Activated T-helper 1 cell treated with Interleukin-2 at 50 U/mL for 16 hours (primary cell): ENCODE data around the gene TMEM80.
"Not testable (repeated sequence)": the region's sequence is repeated elsewhere in the genome, so short reads cannot be mapped to it uniquely, and the experiment has no call there.

Experiments
- DNase-seq: peaks from one replicate; pipeline ENCODE4 v3.0.0-alpha.2; 2020; ENCODE audit warnings: low read depth

Gene TMEM80

DNA sequence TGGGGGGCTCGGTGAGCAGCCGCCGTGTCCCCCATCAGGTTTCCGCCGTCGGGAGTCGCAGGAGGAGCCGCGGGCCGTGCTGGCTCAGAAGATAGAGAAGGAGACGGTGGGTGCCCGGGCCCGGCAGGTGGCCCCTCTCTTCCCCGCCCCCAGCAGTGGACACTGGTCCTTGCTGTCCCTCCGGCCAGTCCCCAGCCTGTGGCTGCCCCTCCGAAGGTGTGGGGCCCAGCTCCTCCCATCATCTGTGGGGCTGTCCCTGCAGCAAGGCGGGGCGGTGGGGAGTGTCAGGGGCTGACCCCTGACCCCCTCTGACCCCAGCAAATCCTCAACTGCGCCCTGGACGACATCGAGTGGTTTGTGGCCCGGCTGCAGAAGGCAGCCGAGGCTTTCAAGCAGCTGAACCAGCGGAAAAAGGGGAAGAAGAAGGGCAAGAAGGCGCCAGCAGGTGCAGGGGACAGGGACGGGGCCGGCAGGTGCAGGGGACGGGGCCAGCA is 25.7 kb downstream of the TMEM80 start:
- no peak for DNase-seq

DNA sequence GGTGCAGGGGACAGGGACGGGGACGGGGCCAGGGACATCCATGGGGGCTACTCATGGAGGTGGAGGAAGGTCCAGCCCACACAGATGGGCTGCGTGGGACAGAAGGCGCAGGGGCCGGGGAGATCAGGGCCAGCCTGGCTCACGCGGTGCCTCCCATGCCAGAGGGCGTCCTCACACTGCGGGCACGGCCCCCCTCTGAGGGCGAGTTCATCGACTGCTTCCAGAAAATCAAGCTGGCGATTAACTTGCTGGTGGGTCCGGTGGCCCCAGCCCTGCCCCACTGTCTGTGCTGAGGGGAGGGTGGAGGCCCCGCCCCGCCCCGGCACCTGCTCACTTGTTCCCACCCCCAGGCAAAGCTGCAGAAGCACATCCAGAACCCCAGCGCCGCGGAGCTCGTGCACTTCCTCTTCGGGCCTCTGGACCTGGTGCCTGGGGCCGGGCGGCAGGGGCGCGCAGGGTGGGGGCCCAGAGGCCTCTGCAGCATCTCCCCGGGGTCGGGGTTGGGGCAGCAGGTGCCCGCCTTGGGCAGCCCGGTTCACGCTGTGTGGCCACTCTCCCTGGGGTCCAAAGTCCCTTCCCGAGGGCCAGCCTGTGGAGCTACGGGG is 26.2 kb downstream of the TMEM80 start:
- DNase-seq = peak; percentile 32

GRCh38 chr11:722346-722811 is 26.8 kb downstream of the TMEM80 start:
- no peak for DNase-seq

GRCh38 chr11:723120-723883 is 27.7 kb downstream of the TMEM80 start:
- no peak for DNase-seq

DNA sequence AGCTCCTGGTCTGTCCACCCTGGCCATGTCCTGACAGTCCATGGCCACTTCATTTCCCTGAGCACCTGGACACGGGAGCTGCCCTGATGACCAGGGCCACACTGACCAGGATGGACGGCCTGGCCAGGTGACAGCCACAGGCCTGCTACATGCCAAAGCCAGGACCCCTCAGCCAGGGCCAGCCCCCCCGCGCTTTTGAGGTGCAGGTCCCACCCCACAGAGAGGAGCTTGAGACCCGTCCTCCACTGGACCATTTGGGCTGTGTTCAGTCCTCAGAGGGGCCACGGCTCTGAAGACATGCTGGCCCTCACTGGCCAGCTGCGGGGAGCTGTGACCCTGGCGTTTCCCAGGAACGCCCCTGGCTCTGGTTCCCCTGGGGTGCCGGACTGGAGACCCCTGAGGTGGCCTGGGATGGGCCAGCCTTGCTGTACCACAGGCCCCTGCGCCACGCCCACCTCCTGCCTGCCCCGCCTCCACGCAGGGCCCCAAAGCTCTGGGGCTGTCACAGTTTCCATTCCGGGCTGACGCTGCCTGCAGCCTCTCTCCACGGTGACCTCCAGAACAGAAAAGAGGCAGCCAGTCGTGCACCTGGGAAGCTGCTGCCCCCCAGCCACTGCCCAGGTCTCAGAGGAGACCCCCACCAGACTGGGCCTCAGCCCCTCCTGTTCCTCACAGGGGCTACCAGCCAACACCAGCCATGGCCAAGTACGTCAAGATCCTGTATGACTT is 28.6 kb downstream of the TMEM80 start:
- DNase-seq = no peak

DNA sequence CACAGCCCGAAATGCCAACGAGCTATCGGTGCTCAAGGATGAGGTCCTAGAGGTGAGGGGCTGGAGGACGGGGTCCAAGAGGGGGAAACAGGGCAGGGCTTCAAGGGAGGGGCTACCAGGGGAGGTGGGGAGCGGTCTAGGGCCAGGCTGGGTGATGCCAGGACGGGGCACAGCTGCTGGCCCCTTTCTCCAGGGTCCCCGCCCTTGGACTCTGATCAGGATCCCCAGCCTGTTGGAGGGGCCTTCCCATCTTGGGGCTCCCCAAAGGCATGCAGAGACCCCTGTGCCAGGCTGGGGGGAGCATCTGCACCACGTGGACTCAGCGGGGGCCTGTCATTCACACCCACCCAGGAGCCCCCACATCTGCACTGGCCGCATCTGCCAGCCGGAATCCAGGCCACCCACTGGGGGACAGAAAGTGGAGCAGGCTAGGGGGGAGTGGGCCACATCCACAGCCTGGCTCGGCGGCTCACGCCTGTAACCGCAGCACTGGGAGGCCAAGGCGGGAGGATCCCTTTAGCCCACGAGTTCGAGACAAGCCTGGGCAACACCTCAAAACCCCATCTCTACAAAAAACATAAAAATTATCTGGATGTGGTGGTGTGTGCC is 29.3 kb downstream of the TMEM80 start:
- no peak for DNase-seq

- no peak for DNase-seq
Observed at GRCh38 chr11:725624-726202, 30.1 kb downstream of the TMEM80 start.

DNA sequence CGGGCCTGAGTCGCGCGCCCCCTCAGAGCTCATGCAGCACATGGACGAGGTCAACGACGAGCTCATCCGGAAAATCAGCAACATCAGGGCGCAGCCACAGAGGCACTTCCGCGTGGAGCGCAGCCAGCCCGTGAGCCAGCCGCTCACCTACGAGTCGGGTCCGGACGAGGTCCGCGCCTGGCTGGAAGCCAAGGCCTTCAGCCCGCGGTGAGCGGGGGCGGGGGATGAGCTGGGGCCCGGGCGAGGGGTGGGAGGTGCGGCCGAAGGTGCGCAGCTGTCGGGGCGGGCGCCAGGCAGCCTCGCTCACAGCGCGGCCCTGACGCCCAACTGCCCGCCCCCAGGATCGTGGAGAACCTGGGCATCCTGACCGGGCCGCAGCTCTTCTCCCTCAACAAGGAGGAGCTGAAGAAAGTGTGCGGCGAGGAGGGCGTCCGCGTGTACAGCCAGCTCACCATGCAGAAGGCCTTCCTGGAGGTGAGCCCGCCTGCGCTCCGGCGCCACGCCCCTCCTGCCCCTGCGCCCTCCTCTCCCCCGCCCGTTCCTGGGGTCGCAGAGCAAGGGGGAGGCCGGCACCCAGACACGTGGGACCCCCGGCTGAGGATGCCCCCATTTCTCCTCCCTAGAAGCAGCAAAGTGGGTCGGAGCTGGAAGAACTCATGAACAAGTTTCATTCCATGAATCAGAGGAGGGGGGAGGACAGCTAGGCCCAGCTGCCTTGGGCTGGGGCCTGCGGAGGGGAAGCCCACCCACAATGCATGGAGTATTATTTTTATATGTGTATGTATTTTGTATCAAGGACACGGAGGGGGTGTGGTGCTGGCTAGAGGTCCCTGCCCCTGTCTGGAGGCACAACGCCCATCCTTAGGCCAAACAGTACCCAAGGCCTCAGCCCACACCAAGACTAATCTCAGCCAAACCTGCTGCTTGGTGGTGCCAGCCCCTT is 30.9 kb downstream of the TMEM80 start:
- peak; percentile 34 for DNase-seq

DNA sequence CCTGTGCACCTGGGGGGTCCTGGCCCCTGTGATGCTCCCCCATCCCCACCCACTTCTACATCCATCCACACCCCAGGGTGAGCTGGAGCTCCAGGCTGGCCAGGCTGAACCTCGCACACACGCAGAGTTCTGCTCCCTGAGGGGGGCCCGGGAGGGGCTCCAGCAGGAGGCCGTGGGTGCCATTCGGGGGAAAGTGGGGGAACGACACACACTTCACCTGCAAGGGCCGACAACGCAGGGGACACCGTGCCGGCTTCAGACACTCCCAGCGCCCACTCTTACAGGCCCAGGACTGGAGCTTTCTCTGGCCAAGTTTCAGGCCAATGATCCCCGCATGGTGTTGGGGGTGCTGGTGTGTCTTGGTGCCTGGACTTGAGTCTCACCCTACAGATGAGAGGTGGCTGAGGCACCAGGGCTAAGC is 31.7 kb downstream of the TMEM80 start:
- DNase-seq = no peak

DNA sequence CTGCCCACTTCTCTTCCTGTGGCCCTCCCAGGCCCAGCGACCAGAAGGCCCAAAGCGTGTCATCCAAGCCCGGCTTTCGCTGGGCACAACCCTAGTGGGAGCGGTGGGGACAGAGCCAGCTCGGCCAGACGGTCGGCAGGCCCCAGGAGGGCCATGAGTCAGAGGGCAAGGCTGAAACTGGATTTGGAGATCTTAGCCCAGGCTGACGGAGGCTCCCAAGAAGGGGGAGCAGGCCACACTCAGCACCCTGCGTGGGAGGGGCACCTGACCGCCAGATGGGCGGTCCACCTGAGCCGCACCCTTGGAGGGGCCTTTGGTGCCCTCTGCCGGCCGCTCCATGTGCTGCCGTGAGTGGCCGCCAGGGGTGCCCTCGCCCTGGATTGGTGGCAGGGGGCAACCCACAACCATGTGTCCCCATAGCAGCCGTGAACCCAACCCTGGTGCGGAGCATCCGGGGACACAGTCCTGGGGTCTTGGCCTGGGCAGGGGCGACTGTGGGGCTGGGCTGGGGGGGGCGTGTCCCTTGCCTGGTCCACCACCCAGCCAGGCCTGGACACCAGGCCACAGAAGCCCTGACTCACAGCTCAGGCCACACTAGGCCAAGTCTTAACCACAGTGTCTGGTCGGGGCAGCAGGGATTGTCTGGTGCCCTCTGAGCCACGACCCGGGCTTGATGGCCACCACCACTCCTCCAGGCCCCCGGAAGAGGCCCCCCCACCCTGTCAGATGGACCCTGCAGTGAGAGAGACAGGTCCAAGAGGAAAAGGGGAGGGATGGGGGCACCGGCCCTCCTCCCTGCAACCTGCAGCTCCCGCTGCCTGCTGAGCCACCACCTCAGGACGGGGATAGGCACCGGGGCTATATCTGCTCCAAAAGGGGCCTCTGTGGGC is 32.5 kb downstream of the TMEM80 start:
- peak; percentile 61 for DNase-seq

GRCh38 chr11:728901-729491 is 33.4 kb downstream of the TMEM80 start:
- no peak for DNase-seq

DNA sequence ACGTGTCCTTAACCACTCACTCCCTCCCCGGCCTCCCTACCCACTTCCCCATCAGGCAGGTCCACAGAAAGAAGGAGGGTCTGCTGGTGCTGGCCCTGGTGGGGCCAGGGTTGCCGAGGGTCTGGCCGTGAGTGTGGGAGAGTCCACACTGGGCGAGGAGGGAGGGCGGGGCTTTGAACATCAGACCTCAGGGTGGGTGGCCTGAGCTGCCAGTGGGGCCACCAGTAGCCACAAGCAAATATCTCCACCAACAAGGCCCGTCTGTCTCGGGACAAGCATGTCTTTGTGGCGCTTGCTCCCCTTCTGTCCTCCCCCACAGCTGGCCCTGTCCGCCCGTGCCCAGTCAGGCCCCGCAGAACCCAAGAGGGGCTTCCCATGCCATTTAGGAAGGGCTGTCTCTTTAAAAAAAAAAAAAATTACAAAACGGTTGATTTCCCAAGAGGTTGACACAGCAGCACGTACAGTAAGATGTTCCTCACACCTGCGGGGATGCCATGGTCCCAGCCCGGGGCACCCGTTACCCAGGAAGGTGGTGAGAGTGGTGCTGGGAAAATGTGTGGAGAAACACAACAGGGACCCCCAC is 34.0 kb downstream of the TMEM80 start:
- no peak for DNase-seq

DNA sequence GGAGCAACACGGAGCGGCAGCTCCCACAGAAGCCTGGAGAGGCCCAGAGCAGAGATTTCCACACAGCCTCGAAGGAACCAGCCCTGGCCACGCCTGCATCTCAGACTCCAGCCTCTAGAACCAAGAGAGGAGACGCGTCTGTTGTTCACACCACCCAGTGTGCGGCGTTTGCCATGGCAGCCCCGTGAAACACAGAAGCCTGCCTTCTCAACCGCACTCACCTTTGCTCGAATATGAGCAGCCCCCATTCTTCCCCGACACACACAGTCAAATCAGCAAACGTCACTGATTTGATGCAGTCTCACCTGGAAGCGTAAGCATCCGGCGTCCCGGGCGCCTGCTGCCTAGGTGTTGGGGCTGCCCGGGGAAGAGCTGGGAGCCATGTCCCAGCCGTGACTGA is 37.5 kb downstream of the TMEM80 start:
- no peak for DNase-seq

DNA sequence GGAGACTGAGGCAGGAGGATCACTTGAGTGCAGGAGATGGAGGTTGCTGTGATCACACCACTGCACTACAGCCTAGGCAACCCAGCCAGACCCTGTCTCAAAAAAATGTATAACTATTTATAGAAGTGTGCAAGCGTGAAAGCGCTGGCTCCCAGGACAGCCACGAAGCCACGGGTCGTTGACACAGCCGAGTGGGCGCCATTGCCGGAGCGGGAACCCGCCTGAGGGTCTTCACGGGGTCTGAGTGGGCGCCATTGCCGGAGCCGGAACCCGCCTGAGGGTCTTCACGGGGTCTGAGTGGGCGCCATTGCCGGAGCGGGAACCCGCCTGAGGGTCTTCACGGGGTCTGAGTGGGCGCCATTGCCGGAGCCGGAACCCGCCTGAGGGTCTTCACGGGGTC is 38.9 kb downstream of the TMEM80 start:
- not testable (repeated sequence) for DNase-seq

DNA sequence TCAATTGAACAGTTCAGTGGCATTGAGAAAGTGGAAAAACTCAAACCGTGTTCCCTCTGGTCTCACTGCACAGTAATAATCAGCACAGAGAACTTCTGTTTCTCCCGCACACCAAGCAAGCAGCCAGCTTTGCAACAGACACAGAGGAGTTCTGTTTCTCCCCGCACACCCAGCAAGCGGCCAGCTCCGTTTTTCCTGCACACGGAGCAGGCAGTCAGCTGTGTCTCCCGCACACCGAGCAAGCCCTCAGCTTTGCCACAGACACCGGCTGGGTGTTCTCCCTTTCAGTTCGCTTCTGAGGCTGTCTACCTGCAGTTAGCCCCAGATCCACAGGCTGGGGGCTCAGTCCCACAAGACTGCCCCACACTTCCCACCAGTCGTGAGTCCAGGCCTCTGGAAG is 41.8 kb downstream of the TMEM80 start:
- no peak for DNase-seq

GRCh38 chr11:737899-738298 is 42.3 kb downstream of the TMEM80 start:
- DNase-seq = not testable (repeated sequence)

- no peak for DNase-seq
Observed at GRCh38 chr11:742156-742546, 46.5 kb downstream of the TMEM80 start.

DNA sequence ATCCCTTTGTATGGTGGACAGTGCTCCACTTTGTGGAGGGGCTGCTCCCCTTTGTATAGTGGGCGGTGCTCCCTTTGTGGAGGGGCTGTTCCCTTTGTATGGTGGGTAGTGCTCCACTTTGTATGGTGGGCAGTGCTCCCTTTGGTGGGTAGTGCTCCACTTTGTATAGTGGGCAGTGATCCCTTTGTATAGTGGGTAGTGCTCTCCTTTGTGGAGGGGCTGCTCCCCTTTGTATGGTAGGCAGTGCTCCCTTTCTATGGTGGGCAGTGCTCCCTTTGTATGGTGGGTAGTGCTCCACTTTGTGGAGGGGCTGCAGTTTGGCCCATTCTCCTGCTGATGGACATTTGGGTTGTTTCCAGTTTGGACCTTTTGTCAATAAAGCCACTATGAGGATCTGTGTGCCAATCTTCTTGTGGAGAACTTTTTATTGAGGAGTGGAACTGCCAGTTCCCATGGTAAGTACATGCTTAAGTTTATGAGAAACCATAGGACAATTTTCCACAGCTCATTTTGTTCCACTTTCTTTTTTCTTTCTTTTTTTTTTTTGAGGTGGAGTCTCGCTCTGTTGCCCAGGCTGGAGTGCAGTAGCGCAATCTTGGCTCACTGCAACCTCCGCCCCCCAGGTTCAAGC is 47.1 kb downstream of the TMEM80 start:
- DNase-seq = no peak

DNA sequence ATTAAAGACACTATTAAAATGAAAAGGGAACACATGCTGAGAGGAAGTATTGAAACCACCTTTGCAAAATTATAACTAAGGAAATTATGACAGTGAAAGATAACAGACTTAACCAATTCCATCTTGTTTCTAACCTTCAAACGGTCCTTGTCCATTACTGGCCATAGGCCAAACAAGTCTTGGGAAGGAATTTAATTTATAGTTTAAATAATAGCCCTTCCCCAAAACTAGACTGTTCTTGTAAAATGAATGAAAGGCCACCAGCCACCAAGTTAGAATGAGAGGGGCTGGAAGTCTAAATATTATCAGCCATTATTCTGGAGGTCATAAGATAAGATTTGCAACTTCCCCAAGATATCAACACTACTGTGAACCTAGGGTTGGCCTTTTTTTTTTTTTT is 49.8 kb downstream of the TMEM80 start:
- DNase-seq = no peak
